Activated naive CD8-positive, alpha-beta T cell treated with anti-CD3 and anti-CD28 coated beads, Interleukin-2, amount 10 ng/mL, durations not matched to agents 7 days and 5 days (primary cell): Measurements from ENCODE around the gene USP22. TPM values are rescaled to one million over a fixed set of nuclear protein-coding genes. Genes with fewer than 3 reads are reported as not detected.
"Not testable (repeated sequence)": the region's sequence is repeated elsewhere in the genome, so short reads cannot be mapped to it uniquely, and the experiment has no call there.

Experiments used
- ATAC-seq: fragments of 150-1000 bp; cut with Tn5 transposase; one replicate; pipeline ENCODE4 v1.10.0; 2021; ENCODE audit warnings: low read depth, moderate library complexity
- POLR2A ChIA-PET: fragments of 350-600 bp; sonication (Branson Sonifier 250); formaldehyde crosslinking; loops from one replicate; lab custom pipeline; 2021; ENCODE audit warnings: antibody characterized with exemption; lab: Charles Lee
- DNase-seq: peaks from one replicate; pipeline ENCODE4 v3.0.0; 2021
- H3K27ac Mint-ChIP-seq: one replicate; pipeline ENCODE4 v1.8.0; 2022; ENCODE audit warnings: mild to moderate bottlenecking, mixed read lengths
- H3K27me3 Mint-ChIP-seq: one replicate; pipeline ENCODE4 v1.8.0; 2022; ENCODE audit warnings: mild to moderate bottlenecking, moderate library complexity, mixed read lengths
- H3K36me3 Mint-ChIP-seq: one replicate; pipeline ENCODE4 v1.8.0; 2021; ENCODE audit warnings: mild to moderate bottlenecking, mixed read lengths
- H3K4me1 Mint-ChIP-seq: one replicate; pipeline ENCODE4 v1.8.0; 2021; ENCODE audit warnings: mixed read lengths
- H3K4me3 Mint-ChIP-seq: one replicate; pipeline ENCODE4 v1.8.0; 2022; ENCODE audit warnings: mild to moderate bottlenecking, moderate library complexity, mixed read lengths
- H3K9me3 Mint-ChIP-seq: one replicate; pipeline ENCODE4 v1.8.0; 2021; ENCODE audit warnings: mixed read lengths
- total RNA-seq, 2 experiments: library from RNA; stranded (reverse); gene quantifications; one replicate each; pipeline ENCODE4 v1.2.3, GENCODE V29; 2021

USP22 gene
- total RNA-seq, 2 experiments from 2014 or later: 138 to 146 TPM

GRCh38 chr17:21072745-21073197, 30.0 kb upstream of the USP22 start:
- H3K27ac Mint-ChIP-seq: no peak overlapping the region
- no peak overlapping the region for H3K4me3 Mint-ChIP-seq
- peaks cover 1% of the 10 kb centered on the region for H3K4me1 Mint-ChIP-seq
- DNase-seq: no peak
- no peaks in the 10 kb centered on the region for H3K36me3 Mint-ChIP-seq
- H3K27me3 Mint-ChIP-seq: peaks cover 8% of the 10 kb centered on the region
- ATAC-seq: no peak
- POLR2A ChIA-PET: no interaction called here
- H3K9me3 Mint-ChIP-seq: no peaks in the 10 kb centered on the region

- POLR2A ChIA-PET: no interaction called here
- Mint-ChIP-seq H3K4me3 (no peak overlapping the region), H3K27ac (no peak overlapping the region), H3K4me1 (no peaks in the 10 kb centered on the region), H3K9me3 (no peaks in the 10 kb centered on the region), H3K36me3 (no peaks in the 10 kb centered on the region), H3K27me3 (no peaks in the 10 kb centered on the region)
- DNase-seq (no peak), ATAC-seq (no peak)
These were observed 23.6 kb upstream of the USP22 start for GRCh38 chr17:21066394-21066793.

GRCh38 chr17:21061971-21062526, 19.2 kb upstream of the USP22 start:
- no peak for DNase-seq
- Mint-ChIP-seq H3K36me3 (no peaks in the 10 kb centered on the region), H3K27me3 (peaks cover 3% of the 10 kb centered on the region), H3K4me1 (no peaks in the 10 kb centered on the region), H3K27ac (no peak overlapping the region), H3K9me3 (no peaks in the 10 kb centered on the region), H3K4me3 (no peak overlapping the region)
- no peak for ATAC-seq
- POLR2A ChIA-PET: no interaction called here

- no peaks in the 10 kb centered on the region for H3K4me1 Mint-ChIP-seq
- POLR2A ChIA-PET: no interaction called here
- peaks cover 3% of the 10 kb centered on the region for H3K27me3 Mint-ChIP-seq
- H3K36me3 Mint-ChIP-seq: no peaks in the 10 kb centered on the region
- H3K4me3 Mint-ChIP-seq: no peak overlapping the region
- H3K27ac Mint-ChIP-seq: no peak overlapping the region
- H3K9me3 Mint-ChIP-seq: no peaks in the 10 kb centered on the region
- DNase-seq (no peak), ATAC-seq (no peak)
These were observed 18.5 kb upstream of the USP22 start for GRCh38 chr17:21061158-21061835.

- Mint-ChIP-seq H3K4me1 (no peaks in the 10 kb centered on the region), H3K36me3 (no peaks in the 10 kb centered on the region), H3K27ac (no peak overlapping the region), H3K27me3 (peaks cover 6% of the 10 kb centered on the region), H3K4me3 (no peak overlapping the region), H3K9me3 (no peaks in the 10 kb centered on the region)
- POLR2A ChIA-PET: no interaction called here
- ATAC-seq (no peak), DNase-seq (no peak)
These were observed 16.9 kb upstream of the USP22 start for GRCh38 chr17:21059761-21060160.

- H3K27ac Mint-ChIP-seq: no peak overlapping the region
- no peak for DNase-seq
- H3K4me3 Mint-ChIP-seq: no peak overlapping the region
- POLR2A ChIA-PET: interaction anchor here (1.3 kb wide), 1 partner anchor 15 kb away, joined by 3 read pairs; no protein-coding TSS in a partner anchor
- ATAC-seq: no peak
- no peaks in the 10 kb centered on the region for H3K9me3 Mint-ChIP-seq
- no peaks in the 10 kb centered on the region for H3K36me3 Mint-ChIP-seq
- H3K27me3 Mint-ChIP-seq: peaks cover 6% of the 10 kb centered on the region
- H3K4me1 Mint-ChIP-seq: no peaks in the 10 kb centered on the region
These were observed 15.5 kb upstream of the USP22 start for GRCh38 chr17:21058098-21058893.

- DNase-seq, ATAC-seq, H3K9me3 Mint-ChIP-seq, H3K4me3 Mint-ChIP-seq, H3K4me1 Mint-ChIP-seq, H3K36me3 Mint-ChIP-seq, H3K27ac Mint-ChIP-seq: not testable (repeated sequence)
- POLR2A ChIA-PET: interaction anchor here (2.4 kb wide), 1 partner anchor 10 kb away, joined by 13 read pairs; the partner anchor contains the start of gene USP22
- peaks cover 25% of the 10 kb centered on the region for H3K27me3 Mint-ChIP-seq
These were observed 10.2 kb upstream of the USP22 start for GRCh38 chr17:21053056-21053455.

GRCh38 chr17:21049457-21049856, 6.6 kb upstream of the USP22 start:
- DNase-seq: no peak
- Mint-ChIP-seq H3K4me3 (no peak overlapping the region), H3K27me3 (peaks cover 19% of the 10 kb centered on the region), H3K36me3 (no peaks in the 10 kb centered on the region), H3K4me1 (no peaks in the 10 kb centered on the region), H3K9me3 (no peaks in the 10 kb centered on the region), H3K27ac (no peak overlapping the region)
- ATAC-seq: no peak
- POLR2A ChIA-PET: no interaction called here

GRCh38 chr17:21046216-21046615, 3.4 kb upstream of the USP22 start:
- H3K4me1 Mint-ChIP-seq: peaks cover 9% of the 10 kb centered on the region
- ATAC-seq: no peak
- H3K27ac Mint-ChIP-seq: no peak overlapping the region
- peaks cover 1% of the 10 kb centered on the region for H3K36me3 Mint-ChIP-seq
- no peak overlapping the region for H3K4me3 Mint-ChIP-seq
- H3K9me3 Mint-ChIP-seq: no peaks in the 10 kb centered on the region
- peaks cover 9% of the 10 kb centered on the region for H3K27me3 Mint-ChIP-seq
- POLR2A ChIA-PET: no interaction called here
- DNase-seq: no peak

GRCh38 chr17:21044971-21045370, 2.2 kb upstream of the USP22 start:
- no peak for ATAC-seq
- H3K4me3 Mint-ChIP-seq: no peak overlapping the region
- DNase-seq: no peak
- peaks cover 17% of the 10 kb centered on the region for H3K4me1 Mint-ChIP-seq
- no peak overlapping the region for H3K27ac Mint-ChIP-seq
- POLR2A ChIA-PET: interaction anchor here (4.0 kb wide), 1 partner anchor 11 kb away, joined by 50 read pairs; no protein-coding TSS in a partner anchor
- H3K9me3 Mint-ChIP-seq: no peaks in the 10 kb centered on the region
- peaks cover 8% of the 10 kb centered on the region for H3K27me3 Mint-ChIP-seq
- peaks cover 4% of the 10 kb centered on the region for H3K36me3 Mint-ChIP-seq

- DNase-seq: peak; percentile 96
- ATAC-seq: peak; percentile 86
- POLR2A ChIA-PET: interaction anchor here (0.7 to 4.0 kb wide), 22 partner anchors 9 to 1666 kb away, joined by 3 to 50 read pairs (median 4); partner anchors contain the start of genes MAPK7 and TMEM11
- H3K36me3 Mint-ChIP-seq: peaks cover 5% of the 10 kb centered on the region
- H3K27ac Mint-ChIP-seq: peak overlapping the region; percentile 90
- peak overlapping the region; percentile 84 for H3K4me3 Mint-ChIP-seq
- H3K9me3 Mint-ChIP-seq: no peaks in the 10 kb centered on the region
- H3K4me1 Mint-ChIP-seq: peaks cover 22% of the 10 kb centered on the region
- peaks cover under 1% of the 10 kb centered on the region for H3K27me3 Mint-ChIP-seq
These were observed 753 bp upstream of the USP22 start for GRCh38 chr17:21043296-21044232.

- H3K36me3 Mint-ChIP-seq: peaks cover 10% of the 10 kb centered on the region
- DNase-seq (peak; percentile 72), ATAC-seq (peak; percentile 8)
- H3K27ac Mint-ChIP-seq: peak overlapping the region; percentile 96
- H3K9me3 Mint-ChIP-seq: no peaks in the 10 kb centered on the region
- peak overlapping the region; percentile 99 for H3K4me3 Mint-ChIP-seq
- H3K4me1 Mint-ChIP-seq: peaks cover 30% of the 10 kb centered on the region
- H3K27me3 Mint-ChIP-seq: no peaks in the 10 kb centered on the region
- POLR2A ChIA-PET: interaction anchor here (0.6 to 4.0 kb wide), 10 partner anchors 8 to 246 kb away, joined by 3 to 50 read pairs (median 6); partner anchors contain the start of gene TMEM11
These were observed 912 bp downstream of the USP22 start for GRCh38 chr17:21041741-21042457.
